IMR-90 (cell line): ENCODE results near the gene CUL3. TPM values are rescaled to one million over a fixed set of nuclear protein-coding genes. Genes with fewer than 3 reads are reported as not detected.

Source experiments
- ATAC-seq: fragments of 200-7000 bp; cut with Tn5 transposase; 2 replicates; pipeline ENCODE4 v1.9.1; 2020; ENCODE audit warnings: low read depth, mild to moderate bottlenecking, moderate library complexity
- BruUV-seq: library from RNA; stranded (reverse); fragments of 400-500 nt; replicated peaks from 2 replicates; lab custom pipeline; 2021; lab: Mats Ljungman, UMichigan
- CTCF ChIA-PET: fragments of 300-600 bp; formaldehyde crosslinking; extraction: SDS; loops from one replicate; lab custom pipeline; 2021; ENCODE audit warnings: antibody characterized with exemption; lab: Yijun Ruan, JAX
- POLR2A ChIA-PET: fragments of 300-600 bp; sonication (Branson Sonifier 250); formaldehyde crosslinking; loops from one replicate; lab custom pipeline; 2022; ENCODE audit warnings: antibody characterized with exemption; ENCODE audit not compliant: unreplicated experiment; lab: Charles Lee
- DNase-seq: peaks from one replicate; pipeline ENCODE4 v3.0.0; 2013
- H2AFZ ChIP-seq: replicated peaks from 2 replicates; pipeline ENCODE3; 2013; ENCODE audit warnings: low read length, mild to moderate bottlenecking; ENCODE audit not compliant: poor library complexity
- H2AK5ac ChIP-seq: 2 replicates; pipeline ENCODE4 v1.6.1; 2013; ENCODE audit warnings: low read depth, low read length, inconsistent platforms
- H2AK9ac ChIP-seq: replicated peaks from 2 replicates; pipeline ENCODE3; 2013; ENCODE audit warnings: mild to moderate bottlenecking, low read depth, low read length, moderate library complexity; ENCODE audit not compliant: poor library complexity
- H2BK120ac ChIP-seq: 2 replicates; pipeline ENCODE4 v1.6.1; 2013; ENCODE audit warnings: low read depth, low read length, inconsistent platforms
- H2BK15ac ChIP-seq: 3 replicates; pipeline ENCODE4 v1.6.1; 2013; ENCODE audit warnings: low read depth, low read length, inconsistent platforms
- H2BK20ac ChIP-seq: 2 replicates; pipeline ENCODE4 v1.6.1; 2013; ENCODE audit warnings: low read depth, mild to moderate bottlenecking, inconsistent platforms, low read length, moderate library complexity
- H2BK5ac ChIP-seq: 2 replicates; pipeline ENCODE4 v1.6.1; 2013; ENCODE audit warnings: mild to moderate bottlenecking, low read depth, low read length, inconsistent platforms; ENCODE audit not compliant: poor library complexity, severe bottlenecking
- H3K14ac ChIP-seq: replicated peaks from 2 replicates; pipeline ENCODE4 v1.6.1; 2013; ENCODE audit warnings: low read depth, low read length, inconsistent platforms
- H3K18ac ChIP-seq: 2 replicates; pipeline ENCODE4 v1.6.1; 2013; ENCODE audit warnings: low read depth, low read length, control low read depth
- H3K23ac ChIP-seq: 2 replicates; pipeline ENCODE4 v1.6.1; 2013; ENCODE audit warnings: low read depth, low read length, inconsistent platforms
- H3K27ac ChIP-seq: 2 replicates; pipeline ENCODE4 v1.5.1; 2013; ENCODE audit warnings: mild to moderate bottlenecking, control low read depth, low read length; ENCODE audit not compliant: insufficient read depth
- H3K27me3 ChIP-seq: 2 replicates; pipeline ENCODE4 v1.6.1; 2013; ENCODE audit warnings: low read length; ENCODE audit not compliant: control insufficient read depth, insufficient read depth
- H3K36me3 ChIP-seq: 2 replicates; pipeline ENCODE4 v1.6.1; 2013; ENCODE audit warnings: low read length, mixed read lengths; ENCODE audit not compliant: control insufficient read depth, insufficient read depth
- H3K4ac ChIP-seq: 2 replicates; pipeline ENCODE4 v1.6.1; 2013; ENCODE audit warnings: low read depth, low read length, inconsistent platforms
- H3K4me1 ChIP-seq: 2 replicates; pipeline ENCODE4 v1.6.1; 2013; ENCODE audit warnings: low read length, mixed read lengths; ENCODE audit not compliant: control insufficient read depth, insufficient read depth
- H3K4me2 ChIP-seq: 2 replicates; pipeline ENCODE4 v1.6.1; 2013; ENCODE audit warnings: low read depth, mild to moderate bottlenecking, control low read depth, low read length, moderate library complexity
- H3K4me3 ChIP-seq: 2 replicates; pipeline ENCODE4 v1.5.1; 2013; ENCODE audit warnings: low read depth, mild to moderate bottlenecking, control low read depth, low read length, moderate library complexity; ENCODE audit not compliant: insufficient read depth
- H3K56ac ChIP-seq: 2 replicates; pipeline ENCODE4 v1.6.1; 2013; ENCODE audit warnings: low read length, inconsistent platforms; ENCODE audit not compliant: insufficient read depth; ENCODE audit errors: extremely low read depth
- H3K79me1 ChIP-seq, 2 experiments: 2 replicates each; pipeline ENCODE4 v1.6.1; 2013; ENCODE audit warnings: low read length in 2 of 2, inconsistent platforms in 1 of 2, low read depth in 1 of 2
- H3K9ac ChIP-seq: 2 replicates; pipeline ENCODE4 v1.6.1; 2013; ENCODE audit warnings: low read depth, low read length, control low read depth
- H3K9me1 ChIP-seq: 2 replicates; pipeline ENCODE4 v1.6.1; 2013; ENCODE audit warnings: low read length, inconsistent platforms; ENCODE audit not compliant: insufficient read depth
- H3K9me3 ChIP-seq: 2 replicates; pipeline ENCODE4 v1.6.1; 2013; ENCODE audit warnings: low read length; ENCODE audit not compliant: control insufficient read depth, insufficient read depth
- H4K20me1 ChIP-seq: 2 replicates; pipeline ENCODE4 v1.6.1; 2013; ENCODE audit warnings: low read length, inconsistent platforms; ENCODE audit not compliant: insufficient read depth
- H4K5ac ChIP-seq: 2 replicates; pipeline ENCODE4 v1.6.1; 2013; ENCODE audit warnings: mild to moderate bottlenecking, low read depth, low read length, control low read depth
- H4K8ac ChIP-seq, 2 experiments: 2 replicates each; pipeline ENCODE4 v1.6.1; 2013; ENCODE audit warnings: low read depth in 2 of 2, low read length in 2 of 2, control low read depth in 1 of 2, inconsistent platforms in 1 of 2
- H4K91ac ChIP-seq: 2 replicates; pipeline ENCODE4 v1.6.1; 2013; ENCODE audit warnings: low read depth, low read length, inconsistent platforms; ENCODE audit not compliant: insufficient read depth
- POLR2A ChIP-seq: IDR thresholded peaks from 2 replicates; pipeline ENCODE4 v1.6.1; 2012; ENCODE audit warnings: mild to moderate bottlenecking, low read depth, low read length
- RAD21 ChIP-seq: IDR thresholded peaks from 2 replicates; pipeline ENCODE4 v1.6.1; 2012; ENCODE audit warnings: low read length, improper control_type of control experiment
- WGBS, 2 experiments: methylation state at CpG; one replicate each; pipeline versions ENCODE4 v1.1.5 to v1.1.7; 2013; ENCODE audit warnings: missing lambda C conversion rate in 2 of 2; ENCODE audit not compliant: insufficient read length in 1 of 2; ENCODE audit errors: extremely low coverage in 2 of 2; 5-methylcytosine and 5-hydroxymethylcytosine counted together
- dilution Hi-C: fragments of 300-500 bp; cut with HindIII; formaldehyde crosslinking; loops from one replicate; pipeline ENCODE4 v1.14.3; 2018; ENCODE audit warnings: low sequenced_read_pairs; ENCODE audit not compliant: unreplicated experiment
- in situ Hi-C: fragments of 300-500 bp; cut with MboI; formaldehyde crosslinking; loops from 3 replicates; pipeline ENCODE4 v1.14.3; 2019; ENCODE audit warnings: low sequenced_read_pairs, inconsistent platforms, mixed read lengths
- intact Hi-C: fragments of 100-400 bp; cut with micrococcal nuclease; formaldehyde crosslinking; loops from 2 replicates; pipeline ENCODE4 v1.10.0; 2022
- polyA plus RNA-seq, 3 experiments: library from polyadenylated mRNA; depleted of rRNA; stranded (reverse); fragments of >200 nt; gene quantifications; 2 replicates each; pipeline ENCODE4 v1.2.3, GENCODE V29; 2012; ENCODE audit warnings: low replicate concordance in 1 of 3
- total RNA-seq: library from RNA; depleted of rRNA; stranded (reverse); fragments of >200 nt; gene quantifications from 2 replicates; pipeline ENCODE4 v1.2.3, GENCODE V29; 2012
- TF ChIP-seq, protein P1 (sequence below): conservative IDR thresholded peaks from 2 replicates; pipeline ENCODE4 v1.5.1; 2012; ENCODE audit warnings: mild to moderate bottlenecking, low read depth, low read length, improper control_type of control experiment

The CUL3 gene
- total and polyA plus RNA-seq, 2 of the 4 experiments (the other 2 are of a cell fraction): 33.7 to 45.7 TPM

DNA sequence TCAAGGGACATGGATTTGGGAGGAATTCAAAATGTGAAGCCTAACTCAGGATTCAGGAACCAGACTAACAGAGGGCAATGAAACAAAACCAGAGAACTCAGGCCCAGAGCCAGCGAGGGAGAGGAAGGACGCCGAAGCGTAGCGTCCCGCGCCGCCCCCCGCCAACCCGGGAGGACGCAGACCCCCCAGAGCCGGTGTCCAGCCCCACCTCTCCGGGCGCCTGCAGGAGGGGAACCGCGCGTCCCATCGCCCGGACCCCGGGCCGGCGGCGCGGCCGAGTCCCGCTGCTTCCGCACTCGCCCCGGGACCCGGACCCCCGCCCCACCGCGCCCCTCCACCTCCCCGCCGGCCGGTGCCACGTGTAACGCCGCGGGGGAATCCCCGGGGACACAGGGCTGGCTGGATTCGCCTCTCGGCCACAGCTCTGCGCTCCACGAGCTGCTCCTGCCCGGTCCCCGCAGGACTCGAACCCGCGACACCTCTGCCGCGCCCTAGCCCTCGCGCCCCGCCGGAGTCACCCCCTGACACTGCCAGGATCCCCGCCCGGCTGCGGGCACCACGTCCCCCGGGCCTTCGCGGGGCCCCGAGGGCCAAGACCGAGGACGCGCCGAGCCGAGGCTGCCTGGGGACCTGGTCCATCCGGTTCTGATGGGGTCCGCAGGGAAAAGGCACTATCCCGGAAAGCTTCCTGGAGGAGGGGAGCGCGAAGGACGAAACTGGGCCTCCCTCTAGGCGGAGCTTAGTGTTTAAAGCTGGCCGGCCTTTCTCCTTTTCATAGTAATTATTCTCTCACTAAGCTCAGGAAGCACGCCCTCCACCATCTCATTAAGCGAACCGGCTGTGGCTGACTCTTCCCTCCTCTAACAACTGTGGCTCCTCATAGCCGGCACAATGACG is 142.8 kb downstream of the CUL3 start (continued):
- TF ChIP-seq, protein P1, sequence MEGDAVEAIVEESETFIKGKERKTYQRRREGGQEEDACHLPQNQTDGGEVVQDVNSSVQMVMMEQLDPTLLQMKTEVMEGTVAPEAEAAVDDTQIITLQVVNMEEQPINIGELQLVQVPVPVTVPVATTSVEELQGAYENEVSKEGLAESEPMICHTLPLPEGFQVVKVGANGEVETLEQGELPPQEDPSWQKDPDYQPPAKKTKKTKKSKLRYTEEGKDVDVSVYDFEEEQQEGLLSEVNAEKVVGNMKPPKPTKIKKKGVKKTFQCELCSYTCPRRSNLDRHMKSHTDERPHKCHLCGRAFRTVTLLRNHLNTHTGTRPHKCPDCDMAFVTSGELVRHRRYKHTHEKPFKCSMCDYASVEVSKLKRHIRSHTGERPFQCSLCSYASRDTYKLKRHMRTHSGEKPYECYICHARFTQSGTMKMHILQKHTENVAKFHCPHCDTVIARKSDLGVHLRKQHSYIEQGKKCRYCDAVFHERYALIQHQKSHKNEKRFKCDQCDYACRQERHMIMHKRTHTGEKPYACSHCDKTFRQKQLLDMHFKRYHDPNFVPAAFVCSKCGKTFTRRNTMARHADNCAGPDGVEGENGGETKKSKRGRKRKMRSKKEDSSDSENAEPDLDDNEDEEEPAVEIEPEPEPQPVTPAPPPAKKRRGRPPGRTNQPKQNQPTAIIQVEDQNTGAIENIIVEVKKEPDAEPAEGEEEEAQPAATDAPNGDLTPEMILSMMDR: no peak
- TF ChIP-seq POLR2A: no peak

DNA sequence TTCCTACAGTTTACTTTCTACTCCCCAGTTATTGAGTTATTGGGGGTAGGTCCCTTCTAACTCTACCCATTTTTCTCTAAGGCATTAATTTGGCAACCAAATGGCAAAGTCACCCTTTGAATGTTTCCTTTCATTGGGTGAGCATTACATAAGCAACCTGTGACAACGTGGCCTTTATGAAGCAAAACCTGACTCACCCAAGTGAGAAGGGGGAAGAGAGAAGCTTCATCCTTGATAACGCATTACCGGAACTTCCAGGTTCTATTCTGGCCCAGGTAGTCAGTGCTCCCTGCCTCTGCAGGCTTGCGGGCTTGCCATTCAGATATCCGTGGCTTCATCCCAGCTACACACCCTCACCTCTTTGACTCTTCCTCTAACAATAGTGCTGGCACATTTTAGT is 144.2 kb downstream of the CUL3 start:
- H3K9me1 ChIP-seq: no peaks in the 10 kb centered on the region
- H3K27ac ChIP-seq: no peak overlapping the region
- H3K18ac ChIP-seq: no peak overlapping the region
- H3K79me1 ChIP-seq: no peaks in the 10 kb centered on the region
- no peak overlapping the region for H2BK20ac ChIP-seq
- H3K4me3 ChIP-seq: no peak overlapping the region
- dilution Hi-C loops (no loop called here), intact Hi-C loops (loop anchor here (10.0 kb wide), 1 partner anchor 204 kb away; no protein-coding TSS in a partner anchor), in situ Hi-C loops (no loop called here)
- no peak overlapping the region for H2AFZ ChIP-seq
- BruUV-seq: no TSS peak
- ATAC-seq (no peak), DNase-seq (no peak)
- H3K4ac ChIP-seq: no peak overlapping the region
- WGBS, 2 experiments: no CpG with 5 or more reads among the region's 5 CpGs
- no peaks in the 10 kb centered on the region; the same call in 1 of the 2 replicates for H3K4me1 ChIP-seq
- no peak overlapping the region for H3K9ac ChIP-seq
- H2AK9ac ChIP-seq: no peak overlapping the region
- H4K20me1 ChIP-seq: no peaks in the 10 kb centered on the region
- H3K14ac ChIP-seq: no peak overlapping the region
- ChIA-PET POLR2A (interaction anchor here (0.6 kb wide), 1 partner anchor 163 kb away, joined by 4 read pairs; no protein-coding TSS in a partner anchor), CTCF (interaction anchor here (1.3 kb wide), 1 partner anchor 8 kb away, joined by 4 read pairs; no protein-coding TSS in a partner anchor)
- H3K9me3 ChIP-seq: no peaks in the 10 kb centered on the region
- no peak overlapping the region for H2BK5ac ChIP-seq
- H2BK15ac ChIP-seq: no peak overlapping the region
- no peak overlapping the region for H2BK120ac ChIP-seq
- TF ChIP-seq RAD21: no peak
- peaks cover 2% of the 10 kb centered on the region; the same call in 1 of the 2 replicates for H3K27me3 ChIP-seq
- no peak overlapping the region for H3K23ac ChIP-seq
- H4K5ac ChIP-seq: no peak overlapping the region
- no peak overlapping the region for H3K4me2 ChIP-seq
- no peak overlapping the region for H3K56ac ChIP-seq
- H3K36me3 ChIP-seq: no peaks in the 10 kb centered on the region
- H4K8ac ChIP-seq: no peak overlapping the region
- H4K91ac ChIP-seq: no peak overlapping the region
- no peak overlapping the region for H2AK5ac ChIP-seq
